Measurements from ENCODE around the gene KRTAP2-3.
"Not testable (repeated sequence)": the region's sequence is repeated elsewhere in the genome, so short reads cannot be mapped to it uniquely, and the experiment has no call there.

DNA sequence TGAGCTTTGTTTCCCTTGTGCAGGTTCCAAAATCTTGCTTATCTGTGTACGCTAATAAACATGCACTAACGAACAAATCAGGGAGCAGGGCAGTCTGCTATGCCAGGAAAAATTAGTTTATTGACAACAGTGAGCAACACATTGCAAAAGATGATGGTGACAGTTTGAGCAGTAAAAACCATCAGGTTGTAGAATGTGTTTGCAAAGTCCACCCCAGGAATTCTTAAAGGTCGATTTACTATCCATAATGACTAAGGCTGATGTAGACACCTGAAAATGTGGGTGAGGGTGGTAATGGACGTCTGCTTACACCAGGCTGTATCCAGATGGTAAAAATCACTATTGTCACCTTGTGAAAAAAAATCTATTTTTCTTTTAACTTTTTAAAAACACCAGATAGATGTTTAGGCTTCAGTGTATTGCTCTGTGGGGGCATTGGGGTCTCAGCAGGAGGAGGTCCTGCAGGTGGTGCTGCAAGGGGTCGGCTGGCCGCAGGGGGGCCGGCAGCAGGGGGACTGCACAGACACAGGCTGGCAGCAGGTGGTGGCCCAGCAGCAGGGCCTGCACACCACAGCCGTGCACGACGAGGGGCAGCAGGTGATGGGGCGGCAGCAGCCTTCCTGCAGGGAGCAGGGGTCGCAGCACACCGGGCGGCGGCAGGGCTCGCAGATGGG is 5.2 kb upstream of the KRTAP2-3 start:
- TF ChIP-seq, protein P1, sequence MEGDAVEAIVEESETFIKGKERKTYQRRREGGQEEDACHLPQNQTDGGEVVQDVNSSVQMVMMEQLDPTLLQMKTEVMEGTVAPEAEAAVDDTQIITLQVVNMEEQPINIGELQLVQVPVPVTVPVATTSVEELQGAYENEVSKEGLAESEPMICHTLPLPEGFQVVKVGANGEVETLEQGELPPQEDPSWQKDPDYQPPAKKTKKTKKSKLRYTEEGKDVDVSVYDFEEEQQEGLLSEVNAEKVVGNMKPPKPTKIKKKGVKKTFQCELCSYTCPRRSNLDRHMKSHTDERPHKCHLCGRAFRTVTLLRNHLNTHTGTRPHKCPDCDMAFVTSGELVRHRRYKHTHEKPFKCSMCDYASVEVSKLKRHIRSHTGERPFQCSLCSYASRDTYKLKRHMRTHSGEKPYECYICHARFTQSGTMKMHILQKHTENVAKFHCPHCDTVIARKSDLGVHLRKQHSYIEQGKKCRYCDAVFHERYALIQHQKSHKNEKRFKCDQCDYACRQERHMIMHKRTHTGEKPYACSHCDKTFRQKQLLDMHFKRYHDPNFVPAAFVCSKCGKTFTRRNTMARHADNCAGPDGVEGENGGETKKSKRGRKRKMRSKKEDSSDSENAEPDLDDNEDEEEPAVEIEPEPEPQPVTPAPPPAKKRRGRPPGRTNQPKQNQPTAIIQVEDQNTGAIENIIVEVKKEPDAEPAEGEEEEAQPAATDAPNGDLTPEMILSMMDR (conservative IDR thresholded peaks at IDR 0.05) = not testable (repeated sequence)
- TF ChIP-seq ZFX (IDR thresholded peaks at IDR 0.05) = not testable (repeated sequence)

Data from C4-2B (cell line).